ENCODE measurements around the gene KRTAP5-2. TPM values are rescaled to one million over a fixed set of nuclear protein-coding genes. Genes with fewer than 3 reads are reported as not detected.

The KRTAP5-2 gene
- total RNA-seq, 1 experiment from 2014 or later, result not detected

GRCh38 chr11:1642288-1643145 lies 44.4 kb upstream of the KRTAP5-2 start:
- Histone ChIP-seq H3K14ac (ENCODE audit: insufficient read depth, low read length) (no peak overlapping the region; the same call in 1 of the 2 replicates), H2BK120ac (ENCODE audit: low read depth, low read length, poor library complexity, severe bottlenecking) (peak overlapping the region; percentile 31), H3K4me2 (ENCODE audit: insufficient read depth, insufficient read length, low read length) (no peak overlapping the region), H3K79me2 (ENCODE audit: insufficient read depth, low read length) (no peaks in the 10 kb centered on the region), H3K4ac (ENCODE audit: low read depth, low read length) (no peak overlapping the region), H3K79me1 (ENCODE audit: insufficient read depth, low read depth, low read length, poor library complexity, severe bottlenecking) (no peaks in the 10 kb centered on the region), H4K8ac (replicated peaks; ENCODE audit: insufficient read length, low read depth, low read length) (no peak overlapping the region), H3K56ac (ENCODE audit: insufficient read length, low read depth, low read length) (no peak overlapping the region), H3K27ac (ENCODE audit: insufficient read length, low read depth, low read length) (no peak overlapping the region), H3K23ac (ENCODE audit: insufficient read length, low read depth, low read length) (no peak overlapping the region), H2BK20ac (ENCODE audit: low read depth, low read length, poor library complexity, severe bottlenecking) (no peak overlapping the region), H2BK15ac (ENCODE audit: low read depth, low read length) (no peak overlapping the region), H2BK12ac (ENCODE audit: insufficient read length, low read depth, low read length) (no peak overlapping the region), H4K91ac (ENCODE audit: insufficient read length, low read depth, low read length) (no peak overlapping the region), H3K4me1 (ENCODE audit: insufficient read depth, low read length) (no peaks in the 10 kb centered on the region), H4K20me1 (ENCODE audit: control insufficient read depth, insufficient read depth, insufficient read length) (no peaks in the 10 kb centered on the region), H3T11ph (ENCODE audit: low read length) (no peak overlapping the region), H2AFZ (ENCODE audit: low read length) (no peak overlapping the region), H3K23me2 (ENCODE audit: insufficient read length, low read depth, low read length, poor library complexity, severe bottlenecking) (no peaks in the 10 kb centered on the region), H3K9ac (ENCODE audit: extremely low read depth, insufficient read length, low read length) (no peak overlapping the region), H3K18ac (ENCODE audit: insufficient read length, low read depth, low read length) (no peak overlapping the region), H2AK5ac (ENCODE audit: insufficient read length, low read length) (no peak overlapping the region), H4K5ac (ENCODE audit: insufficient read length, low read depth, low read length) (no peak overlapping the region), H3K9me3 (ENCODE audit: control insufficient read depth, low read depth, low read length) (no peaks in the 10 kb centered on the region), H3K27me3 (ENCODE audit: insufficient read depth, low read length) (no peaks in the 10 kb centered on the region), H2BK5ac (ENCODE audit: insufficient read length, low read length) (no peak overlapping the region)
- TF ChIP-seq, protein P1, sequence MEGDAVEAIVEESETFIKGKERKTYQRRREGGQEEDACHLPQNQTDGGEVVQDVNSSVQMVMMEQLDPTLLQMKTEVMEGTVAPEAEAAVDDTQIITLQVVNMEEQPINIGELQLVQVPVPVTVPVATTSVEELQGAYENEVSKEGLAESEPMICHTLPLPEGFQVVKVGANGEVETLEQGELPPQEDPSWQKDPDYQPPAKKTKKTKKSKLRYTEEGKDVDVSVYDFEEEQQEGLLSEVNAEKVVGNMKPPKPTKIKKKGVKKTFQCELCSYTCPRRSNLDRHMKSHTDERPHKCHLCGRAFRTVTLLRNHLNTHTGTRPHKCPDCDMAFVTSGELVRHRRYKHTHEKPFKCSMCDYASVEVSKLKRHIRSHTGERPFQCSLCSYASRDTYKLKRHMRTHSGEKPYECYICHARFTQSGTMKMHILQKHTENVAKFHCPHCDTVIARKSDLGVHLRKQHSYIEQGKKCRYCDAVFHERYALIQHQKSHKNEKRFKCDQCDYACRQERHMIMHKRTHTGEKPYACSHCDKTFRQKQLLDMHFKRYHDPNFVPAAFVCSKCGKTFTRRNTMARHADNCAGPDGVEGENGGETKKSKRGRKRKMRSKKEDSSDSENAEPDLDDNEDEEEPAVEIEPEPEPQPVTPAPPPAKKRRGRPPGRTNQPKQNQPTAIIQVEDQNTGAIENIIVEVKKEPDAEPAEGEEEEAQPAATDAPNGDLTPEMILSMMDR (conservative IDR thresholded peaks at IDR 0.05), result no peak
- no peak for DNase-seq
- Mint-ChIP-seq H3K27ac (no peak overlapping the region), H3K27me3 (ENCODE audit: low read depth) (peaks cover 34% of the 10 kb centered on the region), H3K4me1 (peaks cover 3 to 5% of the 10 kb centered on the region in 2 experiments; a peak in 2 of 4 replicates), H3K36me3 (ENCODE audit: insufficient read depth in 1 of 3, low read depth in 3 of 3) (no peaks in the 10 kb centered on the region), H3K9me3 (peaks cover 0 to 2% of the 10 kb centered on the region in 2 experiments; a peak in 1 of 5 replicates), H3K4me3 (no peak overlapping the region)
- no CpG with 5 or more reads among the region's 29 CpGs for WGBS (ENCODE audit: extremely low coverage, insufficient read length, low lambda C conversion rate)

Data from H9 (cell line).